H1 (cell line): Measurements from ENCODE around the gene GALNTL6. TPM values are rescaled to one million over a fixed set of nuclear protein-coding genes. Genes with fewer than 3 reads are reported as not detected.

Experiments used
- CTCF ChIA-PET: fragments of 300-600 bp; sonication (Branson Sonifier 250); formaldehyde crosslinking; loops from one replicate; lab custom pipeline; 2021; ENCODE audit not compliant: partially characterized antibody; lab: Charles Lee
- POLR2A ChIA-PET: fragments of 300-600 bp; sonication (Branson Sonifier 250); formaldehyde crosslinking; loops from one replicate; lab custom pipeline; 2021; ENCODE audit warnings: inconsistent platforms; ENCODE audit not compliant: partially characterized antibody; lab: Charles Lee
- DNase-seq, 2 experiments: peaks; one replicate each; pipeline versions ENCODE4 v3.0.0 to v3.0.0-alpha.2; 2010 to 2022; ENCODE audit warnings: low spot score in 2 of 2, low read depth in 1 of 2, mixed read lengths in 1 of 2
- FAIRE-seq: peaks from 2 replicates; lab custom pipeline; 2011; peaks lifted over from hg19 to GRCh38; lab: Jason Lieb, UNC
- H2AFZ ChIP-seq: 2 replicates; pipeline ENCODE4 v1.8.1; 2012; ENCODE audit warnings: low read length, inconsistent platforms
- H2AK5ac ChIP-seq: 2 replicates; pipeline ENCODE4 v1.6.1; 2013; ENCODE audit warnings: low read depth, low read length
- H2BK120ac ChIP-seq: replicated peaks from 2 replicates; pipeline ENCODE3; 2013; ENCODE audit warnings: low read depth, low read length, inconsistent platforms
- H2BK12ac ChIP-seq: 2 replicates; pipeline ENCODE4 v1.6.1; 2013; ENCODE audit warnings: low read depth, low read length
- H2BK15ac ChIP-seq: 2 replicates; pipeline ENCODE4 v1.6.1; 2013; ENCODE audit warnings: low read length
- H2BK20ac ChIP-seq: 2 replicates; pipeline ENCODE4 v1.6.1; 2013; ENCODE audit warnings: low read length
- H2BK5ac ChIP-seq: 2 replicates; pipeline ENCODE4 v1.6.1; 2013; ENCODE audit warnings: low read depth, low read length
- H3K14ac ChIP-seq: 2 replicates; pipeline ENCODE4 v1.6.1; 2013; ENCODE audit warnings: inconsistent platforms; ENCODE audit not compliant: insufficient read length
- H3K18ac ChIP-seq: 2 replicates; pipeline ENCODE4 v1.6.1; 2013; ENCODE audit warnings: low read length; ENCODE audit errors: extremely low read depth
- H3K23ac ChIP-seq: 2 replicates; pipeline ENCODE4 v1.6.1; 2013; ENCODE audit warnings: inconsistent platforms; ENCODE audit not compliant: insufficient read length
- H3K23me2 ChIP-seq: 2 replicates; pipeline ENCODE4 v1.6.1; 2013; ENCODE audit warnings: low read depth, low read length
- H3K27ac ChIP-seq: 2 replicates; pipeline ENCODE4 v1.6.1; 2011; ENCODE audit warnings: low read depth, low read length, inconsistent platforms
- H3K27me3 ChIP-seq, 4 experiments: replicated peaks in 1 of 4; 1 replicate in 1 of 4; 2 replicates in 3 of 4; pipeline versions ENCODE4 v1.6.1 to v1.8.1; 2011 to 2013; ENCODE audit warnings: low read length in 3 of 4, mild to moderate bottlenecking in 3 of 4, inconsistent platforms in 2 of 4, mixed read lengths in 2 of 4, moderate library complexity in 1 of 4; ENCODE audit not compliant: control insufficient read depth in 3 of 4, insufficient read depth in 3 of 4; ENCODE audit errors: extremely low read depth in 1 of 4
- H3K36me3 ChIP-seq, 4 experiments: 2 replicates each; pipeline versions ENCODE4 v1.6.1 to v1.8.1; 2011 to 2013; ENCODE audit warnings: mild to moderate bottlenecking in 4 of 4, low read length in 3 of 4, moderate library complexity in 2 of 4, control low read depth in 1 of 4, inconsistent platforms in 1 of 4; ENCODE audit not compliant: insufficient read depth in 4 of 4, control insufficient read depth in 2 of 4
- H3K4ac ChIP-seq: replicated peaks from 2 replicates; pipeline ENCODE3; 2013; ENCODE audit warnings: low read length, low read depth, mixed read lengths, inconsistent platforms; ENCODE audit not compliant: insufficient read length
- H3K4me1 ChIP-seq, 4 experiments: replicated peaks in 1 of 4; 1 replicate in 1 of 4; 2 replicates in 3 of 4; pipeline versions ENCODE4 v1.6.1 to v1.8.1; 2011 to 2013; ENCODE audit warnings: low read length in 3 of 4, inconsistent platforms in 2 of 4, mixed read lengths in 1 of 4; ENCODE audit not compliant: insufficient read depth in 4 of 4, control insufficient read depth in 3 of 4
- H3K4me2 ChIP-seq, 2 experiments: 2 replicates each; pipeline versions ENCODE4 v1.6.1 to v1.8.1; 2011 to 2013; ENCODE audit warnings: low read depth in 2 of 2, low read length in 2 of 2, control low read depth in 1 of 2, inconsistent platforms in 1 of 2, mild to moderate bottlenecking in 1 of 2; ENCODE audit not compliant: insufficient read depth in 1 of 2
- H3K4me3 ChIP-seq, 4 experiments: fragments of 200-600, 300-600 bp in 1 of 4; sonication (generic), shearing (Covaris generic), sonication (Bioruptor Twin) in 1 of 4; 2 replicates each; pipeline versions ENCODE4 v1.5.1 to v1.8.1; 2011 to 2016; ENCODE audit warnings: low read length in 4 of 4, low read depth in 3 of 4, control low read depth in 2 of 4, inconsistent platforms in 2 of 4, mild to moderate bottlenecking in 2 of 4, mixed read lengths in 1 of 4, moderate library complexity in 1 of 4; ENCODE audit not compliant: insufficient read depth in 2 of 4; ENCODE audit errors: extremely low read depth in 1 of 4
- H3K56ac ChIP-seq: replicated peaks from 2 replicates; pipeline ENCODE3; 2013; ENCODE audit warnings: low read depth, mild to moderate bottlenecking, mixed read lengths, low read length, inconsistent platforms; ENCODE audit not compliant: insufficient read length
- H3K79me1 ChIP-seq: 2 replicates; pipeline ENCODE4 v1.6.1; 2013; ENCODE audit warnings: low read depth, low read length, control low read depth
- H3K79me2 ChIP-seq, 2 experiments: 2 replicates each; pipeline versions ENCODE4 v1.6.1 to v1.8.1; 2012 to 2013; ENCODE audit warnings: low read length in 2 of 2, mild to moderate bottlenecking in 2 of 2, inconsistent platforms in 1 of 2; ENCODE audit not compliant: insufficient read depth in 2 of 2, control insufficient read depth in 1 of 2
- H3K9ac ChIP-seq, 4 experiments: replicated peaks in 1 of 4; 1 replicate in 1 of 4; 2 replicates in 3 of 4; pipeline versions ENCODE4 v1.6.1 to v1.8.1; 2011 to 2013; ENCODE audit warnings: low read depth in 3 of 4, low read length in 3 of 4, control low read depth in 2 of 4, mild to moderate bottlenecking in 2 of 4, moderate library complexity in 2 of 4, inconsistent platforms in 1 of 4; ENCODE audit errors: extremely low read depth in 1 of 4
- H3K9me3 ChIP-seq, 2 experiments: 2 replicates each; pipeline versions ENCODE4 v1.6.1 to v1.8.1; 2012 to 2013; ENCODE audit warnings: mild to moderate bottlenecking in 2 of 2, moderate library complexity in 2 of 2, control low read depth in 1 of 2, inconsistent platforms in 1 of 2, low read depth in 1 of 2, low read length in 1 of 2, mixed read lengths in 1 of 2; ENCODE audit not compliant: insufficient read depth in 2 of 2
- H4K20me1 ChIP-seq, 2 experiments: replicated peaks in 1 of 2; 2 replicates each; pipeline versions ENCODE3 to v1.8.1; 2011 to 2013; ENCODE audit warnings: inconsistent platforms in 2 of 2, low read length in 2 of 2, mild to moderate bottlenecking in 1 of 2; ENCODE audit not compliant: insufficient read depth in 2 of 2, control insufficient read depth in 1 of 2
- H4K5ac ChIP-seq: 2 replicates; pipeline ENCODE4 v1.6.1; 2013; ENCODE audit warnings: low read length, low read depth, mixed read lengths, inconsistent platforms; ENCODE audit not compliant: insufficient read length
- H4K8ac ChIP-seq: 2 replicates; pipeline ENCODE4 v1.8.0; 2013; ENCODE audit warnings: mild to moderate bottlenecking, moderate library complexity, low read length, inconsistent platforms; ENCODE audit not compliant: insufficient read depth; ENCODE audit errors: extremely low read depth
- H4K91ac ChIP-seq: replicated peaks from 2 replicates; pipeline ENCODE3; 2013; ENCODE audit warnings: low read length, mixed read lengths, inconsistent platforms; ENCODE audit not compliant: insufficient read length
- ATF3 ChIP-seq: IDR thresholded peaks from 2 replicates; pipeline ENCODE4 v1.6.1; 2011; ENCODE audit warnings: low read depth, mild to moderate bottlenecking, low read length; ENCODE audit not compliant: insufficient read depth
- BRCA1 ChIP-seq: IDR thresholded peaks from 2 replicates; pipeline ENCODE4 v1.6.1; 2012; ENCODE audit warnings: low read depth, low read length, improper control_type of control experiment
- EP300 ChIP-seq, 2 experiments: IDR thresholded peaks; 1 replicate in 1 of 2; 2 replicates in 1 of 2; pipeline ENCODE4 v1.6.1; 2011 to 2012; ENCODE audit warnings: low read depth in 2 of 2, low read length in 2 of 2, mild to moderate bottlenecking in 2 of 2, borderline replicate concordance in 1 of 2, inconsistent platforms in 1 of 2, moderate library complexity in 1 of 2
- EZH2 ChIP-seq: fragments of 200-600 bp; sonication (generic); IDR thresholded peaks from 2 replicates; pipeline ENCODE4 v1.7.1; 2012; ENCODE audit warnings: low read depth, mild to moderate bottlenecking, moderate library complexity, low read length, inconsistent platforms; ENCODE audit not compliant: severe bottlenecking
- FOSL1 ChIP-seq: IDR thresholded peaks from 2 replicates; pipeline ENCODE4 v1.6.1; 2011; ENCODE audit warnings: mild to moderate bottlenecking, low read depth, low read length, moderate library complexity; ENCODE audit not compliant: insufficient read depth
- GTF2F1 ChIP-seq: IDR thresholded peaks from 2 replicates; pipeline ENCODE4 v1.6.1; 2012; ENCODE audit warnings: low read depth, low read length, improper control_type of control experiment, borderline replicate concordance
- KDM5A ChIP-seq: fragments of 200-600 bp; IDR thresholded peaks from 2 replicates; pipeline ENCODE4 v1.7.1; 2012; ENCODE audit warnings: mild to moderate bottlenecking, low read length, inconsistent platforms, mixed read lengths
- NRF1 ChIP-seq: IDR thresholded peaks from 2 replicates; pipeline ENCODE4 v1.6.1; 2011; ENCODE audit warnings: mild to moderate bottlenecking, low read depth, low read length, improper control_type of control experiment
- PHF8 ChIP-seq: fragments of 200-600 bp; sonication (generic); conservative IDR thresholded peaks from 2 replicates; pipeline ENCODE4 v1.7.1; 2012; ENCODE audit warnings: low read depth, mild to moderate bottlenecking, inconsistent platforms, low read length, moderate library complexity
- RNF2 ChIP-seq: fragments of 200-900, 300-1000 bp; sonication (generic); IDR thresholded peaks from 2 replicates; pipeline ENCODE4 v1.7.1; 2016; ENCODE audit warnings: borderline replicate concordance, low read depth, mild to moderate bottlenecking, antibody characterized with exemption, low read length; ENCODE audit not compliant: poor library complexity, severe bottlenecking; ENCODE audit errors: missing control alignments
- SIN3A ChIP-seq, 2 experiments: IDR thresholded peaks in 1 of 2; conservative IDR thresholded peaks in 1 of 2; 2 replicates each; pipeline ENCODE4 v1.6.1; 2011 to 2012; ENCODE audit warnings: low read length in 2 of 2, improper control_type of control experiment in 1 of 2, low read depth in 1 of 2, mild to moderate bottlenecking in 1 of 2
- SIX5 ChIP-seq: IDR thresholded peaks from 2 replicates; pipeline ENCODE4 v1.6.1; 2011; ENCODE audit warnings: mild to moderate bottlenecking, low read depth, low read length
- SRF ChIP-seq: IDR thresholded peaks from 2 replicates; pipeline ENCODE4 v1.6.1; 2011; ENCODE audit warnings: mild to moderate bottlenecking, low read depth, low read length, moderate library complexity
- WGBS, 2 experiments: shearing (Covaris generic) in 1 of 2; methylation state at CpG; one replicate each; pipeline versions ENCODE4 v1.1.6 to v1.1.7; 2013 to 2015; ENCODE audit warnings: low lambda C conversion rate in 2 of 2, mixed read lengths in 2 of 2, inconsistent platforms in 1 of 2, low coverage in 1 of 2, missing lambda C conversion rate in 1 of 2; ENCODE audit not compliant: insufficient replicate concordance in 2 of 2, insufficient coverage in 1 of 2, insufficient read length in 1 of 2; ENCODE audit errors: extremely low coverage in 1 of 2, missing lambda C conversion rate in 1 of 2; 5-methylcytosine and 5-hydroxymethylcytosine counted together
- polyA plus RNA-seq, 7 experiments: library from polyadenylated mRNA; depleted of rRNA in 3 of 7; stranded (reverse) in 5 of 7; unstranded in 2 of 7; fragments of >200 nt in 5 of 7; fragments of 200-250 nt in 2 of 7; gene quantifications; 1 replicate in 5 of 7; 2 replicates in 1 of 7; 4 replicates in 1 of 7; pipeline versions ENCODE4 v1.2.1 to v1.2.3, GENCODE V29; 2011 to 2013; ENCODE audit warnings: missing spikeins in 2 of 7, mixed read lengths in 2 of 7
- total RNA-seq: library from RNA; stranded (reverse); fragmentation: NEBNext Ultra II Directional; extraction: Animal tissue kit (Norgen Biotek cat#: 25700); gene quantifications from 2 replicates; pipeline ENCODE4 v1.2.1, GENCODE V29; 2021

The GALNTL6 gene
- total and polyA plus RNA-seq, 2 of the 8 experiments (the other 6 are each of a cell fraction or from before 2014, with no cell fraction given) = 0.03 to 0.32 TPM

- WGBS, 2 experiments = 73% methylated on average over 3 of the region's 3 CpGs; no CpG with 5 or more reads in 1 of the 2 experiments
- no peak overlapping the region for H3K4me2 ChIP-seq
- POLR2A ChIA-PET = no interaction called here
- H3K4me3 ChIP-seq = no peak overlapping the region
- H4K8ac ChIP-seq = no peak overlapping the region
- no peak overlapping the region for H2BK20ac ChIP-seq
- no peaks in the 10 kb centered on the region for H3K27me3 ChIP-seq
- H4K20me1 ChIP-seq = no peaks in the 10 kb centered on the region
- no peak overlapping the region for H2BK15ac ChIP-seq
- H2BK12ac ChIP-seq = no peak overlapping the region
- H4K91ac ChIP-seq = no peak overlapping the region
- H3K18ac ChIP-seq = no peak overlapping the region
- no peak overlapping the region for H2BK120ac ChIP-seq
- no peak overlapping the region for H3K56ac ChIP-seq
- no peak overlapping the region for H3K9ac ChIP-seq
- H2AK5ac ChIP-seq = no peak overlapping the region
- H3K79me1 ChIP-seq = no peaks in the 10 kb centered on the region
- H3K14ac ChIP-seq = no peak overlapping the region
- no peak overlapping the region for H3K4ac ChIP-seq
- H3K36me3 ChIP-seq = no peaks in the 10 kb centered on the region
- no peak overlapping the region for H3K23ac ChIP-seq
- H3K23me2 ChIP-seq = no peaks in the 10 kb centered on the region
- H3K4me1 ChIP-seq = no peaks in the 10 kb centered on the region; a peak in 1 of 7 replicates
- H3K9me3 ChIP-seq = no peaks in the 10 kb centered on the region
- CTCF ChIA-PET = interaction anchor here (0.7 to 1.2 kb wide), 2 partner anchors 55 to 234 kb away, joined by 3 read pairs; no protein-coding TSS in a partner anchor
- H2BK5ac ChIP-seq = no peak overlapping the region
- H3K27ac ChIP-seq = no peak overlapping the region
- DNase-seq (no peak), FAIRE-seq (no peak)
- H3K79me2 ChIP-seq = no peaks in the 10 kb centered on the region
- no peak overlapping the region for H4K5ac ChIP-seq
- no peak overlapping the region for H2AFZ ChIP-seq
- no peak for TF ChIP-seq SIX5
- TF ChIP-seq NRF1 = no peak
- no peak for TF ChIP-seq PHF8
- no peak for TF ChIP-seq KDM5A
- TF ChIP-seq SIN3A (conservative IDR thresholded peaks at IDR 0.05 in 1 of 2, IDR thresholded peaks at IDR 0.05 in 1 of 2; ENCODE audit: low read depth in 1 of 2, low read length in 2 of 2) = no peak
- no peak for TF ChIP-seq FOSL1
- no peak for TF ChIP-seq RNF2
- TF ChIP-seq BRCA1 = no peak
- TF ChIP-seq EP300 (IDR thresholded peaks at IDR 0.05; ENCODE audit: borderline replicate concordance in 1 of 2, low read depth in 2 of 2, low read length in 2 of 2) = no peak
- no peak for TF ChIP-seq ATF3
- no peak for TF ChIP-seq SRF
- TF ChIP-seq GTF2F1 = no peak
- no peak for TF ChIP-seq EZH2
Observed at GRCh38 chr4:172947594-172947993, 1134.4 kb downstream of the GALNTL6 start.
